WTC11 (cell line): Measurements from ENCODE around the gene ENTREP1. TPM values are rescaled to one million over a fixed set of nuclear protein-coding genes. Genes with fewer than 3 reads are reported as not detected.

Experiments used
- ATAC-seq: fragments of 200-7000 bp; cut with Tn5 transposase; 2 replicates; pipeline ENCODE4 v1.10.0; 2021; ENCODE audit warnings: mild to moderate bottlenecking, moderate library complexity
- CTCF ChIA-PET: fragments of 300-600 bp; sonication (Branson Sonifier 250); formaldehyde crosslinking; loops from one replicate; lab custom pipeline; 2021; ENCODE audit warnings: antibody characterized with exemption; lab: Charles Lee
- POLR2A ChIA-PET: fragments of 350-600 bp; sonication (Branson Sonifier 250); formaldehyde crosslinking; loops from one replicate; lab custom pipeline; 2021; ENCODE audit warnings: antibody characterized with exemption; lab: Charles Lee
- DNase-seq: peaks from one replicate; pipeline ENCODE4 v3.0.0; 2021; ENCODE audit warnings: low spot score
- H3K27ac Mint-ChIP-seq: 2 replicates; pipeline ENCODE4 v1.8.0; 2021; ENCODE audit warnings: mixed read lengths
- H3K27me3 Mint-ChIP-seq: 2 replicates; pipeline ENCODE4 v1.8.0; 2021; ENCODE audit warnings: low read depth, mild to moderate bottlenecking, moderate library complexity, mixed read lengths
- H3K36me3 Mint-ChIP-seq: 2 replicates; pipeline ENCODE4 v1.8.0; 2021; ENCODE audit warnings: mixed read lengths
- H3K4me1 Mint-ChIP-seq: 2 replicates; pipeline ENCODE4 v1.8.0; 2022; ENCODE audit warnings: mixed read lengths
- H3K4me3 Mint-ChIP-seq: 2 replicates; pipeline ENCODE4 v1.8.0; 2021; ENCODE audit warnings: mild to moderate bottlenecking, moderate library complexity, mixed read lengths
- H3K9me3 Mint-ChIP-seq: 2 replicates; pipeline ENCODE4 v1.8.0; 2021; ENCODE audit warnings: mixed read lengths
- CTCF ChIP-seq: fragments of 200-600 bp; IDR thresholded peaks from 2 replicates; pipeline ENCODE4 v1.8.0; 2022; ENCODE audit warnings: antibody characterized with exemption
- ESRRA ChIP-seq: sonication (generic); formaldehyde crosslinking; IDR thresholded peaks from 2 replicates; pipeline ENCODE4 v1.8.1; 2022; ENCODE audit warnings: mild to moderate bottlenecking, missing genetic modification reagents, borderline replicate concordance
- ETV6 ChIP-seq: sonication (generic); formaldehyde crosslinking; IDR thresholded peaks from 2 replicates; pipeline ENCODE4 v1.8.1; 2022; ENCODE audit warnings: mild to moderate bottlenecking, missing genetic modification reagents
- FOXJ3 ChIP-seq: sonication (generic); formaldehyde crosslinking; IDR thresholded peaks from 2 replicates; pipeline ENCODE4 v1.9.0; 2021; ENCODE audit warnings: missing genetic modification reagents, mild to moderate bottlenecking, borderline replicate concordance
- FOXP1 ChIP-seq: sonication (generic); formaldehyde crosslinking; IDR thresholded peaks from 2 replicates; pipeline ENCODE4 v1.8.0; 2022; ENCODE audit warnings: missing genetic modification reagents, mild to moderate bottlenecking, moderate library complexity, borderline replicate concordance
- GABPB1 ChIP-seq: sonication (generic); formaldehyde crosslinking; IDR thresholded peaks from 2 replicates; pipeline ENCODE4 v1.8.1; 2023; ENCODE audit warnings: mild to moderate bottlenecking, missing genetic modification reagents
- JAZF1 ChIP-seq: fragments of 250-450 bp; sonication (Bioruptor Pico); IDR thresholded peaks from 2 replicates; pipeline ENCODE4 v1.9.0; 2021; ENCODE audit warnings: moderate library complexity, mild to moderate bottlenecking, inconsistent platforms
- KAT7 ChIP-seq: sonication (generic); formaldehyde crosslinking; IDR thresholded peaks from 2 replicates; pipeline ENCODE4 v1.8.1; 2023; ENCODE audit warnings: missing genetic modification reagents, mild to moderate bottlenecking, borderline replicate concordance
- MYBL2 ChIP-seq: sonication (generic); formaldehyde crosslinking; IDR thresholded peaks from 2 replicates; pipeline ENCODE4 v1.8.1; 2023; ENCODE audit warnings: mild to moderate bottlenecking, moderate library complexity, missing genetic modification reagents
- SMAD4 ChIP-seq: sonication (generic); formaldehyde crosslinking; IDR thresholded peaks from 2 replicates; pipeline ENCODE4 v1.8.0; 2022; ENCODE audit warnings: mild to moderate bottlenecking, missing genetic modification reagents
- STAT6 ChIP-seq: sonication (generic); formaldehyde crosslinking; conservative IDR thresholded peaks from 2 replicates; pipeline ENCODE4 v1.8.1; 2023; ENCODE audit warnings: mild to moderate bottlenecking, low read depth, missing genetic modification reagents, moderate library complexity
- TEAD4 ChIP-seq: sonication (generic); formaldehyde crosslinking; IDR thresholded peaks from 2 replicates; pipeline ENCODE4 v1.8.0; 2022; ENCODE audit warnings: mild to moderate bottlenecking, missing genetic modification reagents
- ZBTB21 ChIP-seq: sonication (generic); formaldehyde crosslinking; IDR thresholded peaks from 2 replicates; pipeline ENCODE4 v1.8.1; 2023; ENCODE audit warnings: mild to moderate bottlenecking, missing genetic modification reagents, borderline replicate concordance
- ZNF121 ChIP-seq: sonication (generic); formaldehyde crosslinking; IDR thresholded peaks from 2 replicates; pipeline ENCODE4 v1.8.0; 2023; ENCODE audit warnings: missing genetic modification reagents
- ZNF263 ChIP-seq: sonication (generic); formaldehyde crosslinking; IDR thresholded peaks from 2 replicates; pipeline ENCODE4 v1.8.1; 2022; ENCODE audit warnings: low read depth, mild to moderate bottlenecking, moderate library complexity, missing genetic modification reagents
- total RNA-seq: library from RNA; stranded (reverse); gene quantifications from 3 replicates; pipeline ENCODE4 v1.2.3, GENCODE V29; 2021
- TF ChIP-seq, protein P1 (sequence below): sonication (generic); formaldehyde crosslinking; IDR thresholded peaks from 2 replicates; pipeline ENCODE4 v1.8.1; 2023; ENCODE audit warnings: mild to moderate bottlenecking, moderate library complexity, missing genetic modification reagents
- TF ChIP-seq, protein P2 (sequence below): sonication (generic); formaldehyde crosslinking; IDR thresholded peaks from 2 replicates; pipeline ENCODE4 v1.8.1; 2023; ENCODE audit warnings: mild to moderate bottlenecking, missing genetic modification reagents
- TF ChIP-seq, protein P3 (sequence below): sonication (generic); formaldehyde crosslinking; IDR thresholded peaks from 2 replicates; pipeline ENCODE4 v1.8.0; 2022; ENCODE audit warnings: mild to moderate bottlenecking, missing genetic modification reagents

Gene ENTREP1
- total RNA-seq, 1 experiment from 2014 or later: 22.4 TPM

DNA sequence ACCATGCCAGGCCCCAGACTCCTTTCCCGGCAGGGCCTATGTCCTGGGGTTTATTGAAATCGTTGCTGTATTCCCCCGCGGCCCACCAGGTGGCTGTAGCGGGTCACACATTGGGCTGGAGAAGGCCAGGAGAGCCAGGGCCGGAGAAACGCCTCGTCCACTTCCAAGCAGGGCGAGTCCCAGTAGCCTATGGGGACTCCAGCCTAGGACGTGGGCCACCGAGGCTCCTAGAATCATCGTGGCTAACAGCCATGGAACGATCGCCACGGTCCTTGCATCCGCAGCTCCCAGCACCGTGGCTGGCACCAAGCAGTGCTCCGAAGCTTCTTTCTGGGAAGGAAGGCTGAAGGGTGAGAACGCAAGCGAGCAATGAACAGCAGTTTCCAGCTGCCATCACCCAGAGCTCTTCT is 87.7 kb downstream of the ENTREP1 start:
- ChIA-PET POLR2A (no interaction called here), CTCF (interaction anchor here (0.6 to 1.8 kb wide), 8 partner anchors 10 to 519 kb away, joined by 3 to 15 read pairs (median 4); no protein-coding TSS in a partner anchor)
- Mint-ChIP-seq H3K36me3 (0 out of 2 replicates have a peak, but pooled peaks cover 2% of the 10 kb centered on the region), H3K4me3 (no peak overlapping the region), H3K9me3 (no peaks in the 10 kb centered on the region), H3K4me1 (peaks cover 46% of the 10 kb centered on the region), H3K27ac (no peak overlapping the region), H3K27me3 (no peaks in the 10 kb centered on the region; the same call in 1 of the 2 replicates)
- TF ChIP-seq TEAD4 (no peak), FOXJ3 (CRISPR knock-in tag) (no peak), FOXP1 (peak; percentile 57; the same call in 1 of the 2 replicates), ZNF121 (CRISPR knock-in tag) (peak; percentile 85), ZBTB21 (CRISPR knock-in tag) (no peak), ZNF263 (CRISPR knock-in tag) (no peak), CTCF (peak; percentile 53)
- TF ChIP-seq, protein P1, sequence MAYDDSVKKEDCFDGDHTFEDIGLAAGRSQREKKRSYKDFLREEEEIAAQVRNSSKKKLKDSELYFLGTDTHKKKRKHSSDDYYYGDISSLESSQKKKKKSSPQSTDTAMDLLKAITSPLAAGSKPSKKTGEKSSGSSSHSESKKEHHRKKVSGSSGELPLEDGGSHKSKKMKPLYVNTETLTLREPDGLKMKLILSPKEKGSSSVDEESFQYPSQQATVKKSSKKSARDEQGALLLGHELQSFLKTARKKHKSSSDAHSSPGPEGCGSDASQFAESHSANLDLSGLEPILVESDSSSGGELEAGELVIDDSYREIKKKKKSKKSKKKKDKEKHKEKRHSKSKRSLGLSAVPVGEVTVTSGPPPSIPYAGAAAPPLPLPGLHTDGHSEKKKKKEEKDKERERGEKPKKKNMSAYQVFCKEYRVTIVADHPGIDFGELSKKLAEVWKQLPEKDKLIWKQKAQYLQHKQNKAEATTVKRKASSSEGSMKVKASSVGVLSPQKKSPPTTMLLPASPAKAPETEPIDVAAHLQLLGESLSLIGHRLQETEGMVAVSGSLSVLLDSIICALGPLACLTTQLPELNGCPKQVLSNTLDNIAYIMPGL (CRISPR knock-in tag): peak; percentile 14; the same call in 1 of the 2 replicates
- TF ChIP-seq, protein P2, sequence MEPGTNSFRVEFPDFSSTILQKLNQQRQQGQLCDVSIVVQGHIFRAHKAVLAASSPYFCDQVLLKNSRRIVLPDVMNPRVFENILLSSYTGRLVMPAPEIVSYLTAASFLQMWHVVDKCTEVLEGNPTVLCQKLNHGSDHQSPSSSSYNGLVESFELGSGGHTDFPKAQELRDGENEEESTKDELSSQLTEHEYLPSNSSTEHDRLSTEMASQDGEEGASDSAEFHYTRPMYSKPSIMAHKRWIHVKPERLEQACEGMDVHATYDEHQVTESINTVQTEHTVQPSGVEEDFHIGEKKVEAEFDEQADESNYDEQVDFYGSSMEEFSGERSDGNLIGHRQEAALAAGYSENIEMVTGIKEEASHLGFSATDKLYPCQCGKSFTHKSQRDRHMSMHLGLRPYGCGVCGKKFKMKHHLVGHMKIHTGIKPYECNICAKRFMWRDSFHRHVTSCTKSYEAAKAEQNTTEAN (CRISPR knock-in tag): no peak
- TF ChIP-seq, protein P3, sequence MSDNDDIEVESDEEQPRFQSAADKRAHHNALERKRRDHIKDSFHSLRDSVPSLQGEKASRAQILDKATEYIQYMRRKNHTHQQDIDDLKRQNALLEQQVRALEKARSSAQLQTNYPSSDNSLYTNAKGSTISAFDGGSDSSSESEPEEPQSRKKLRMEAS: peak; percentile 52; the same call in 1 of the 2 replicates
- DNase-seq (peak; percentile 90), ATAC-seq (peak; percentile 97)

DNA sequence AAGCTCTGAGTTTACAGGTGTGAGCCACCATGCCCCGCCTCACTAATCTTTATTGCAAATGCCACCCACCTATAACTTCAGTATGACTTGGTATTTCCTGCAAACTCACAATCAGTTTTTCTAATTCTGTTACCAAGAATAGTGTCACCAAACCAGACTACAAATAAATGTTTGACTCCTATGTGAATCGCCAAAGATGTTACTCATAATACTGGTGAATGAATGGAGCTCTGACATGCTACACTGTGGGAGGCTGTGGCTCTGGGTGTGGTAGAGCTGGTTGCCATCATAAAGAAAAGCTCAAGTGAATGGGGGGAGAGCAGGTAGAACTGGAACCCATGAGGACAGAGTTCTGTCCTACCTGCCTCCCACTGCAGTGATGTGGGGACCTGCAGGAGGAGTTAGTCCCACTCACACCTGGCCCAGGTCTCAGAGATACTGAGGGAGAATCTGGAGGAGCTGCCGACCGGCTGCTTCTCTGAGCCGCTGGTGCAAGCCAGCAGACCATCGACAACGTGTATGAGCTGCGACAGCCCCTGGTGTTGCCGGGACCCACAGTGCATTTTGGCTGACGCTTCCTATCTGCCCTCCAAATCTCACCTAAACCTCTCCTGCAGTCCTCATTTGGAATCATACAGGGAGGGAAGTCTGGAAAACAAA is 95.7 kb downstream of the ENTREP1 start:
- DNase-seq: no peak
- peaks cover 27% of the 10 kb centered on the region for H3K36me3 Mint-ChIP-seq
- H3K9me3 Mint-ChIP-seq: peaks cover 27% of the 10 kb centered on the region
- TF ChIP-seq JAZF1 (CRISPR knock-in tag) (no peak), GABPB1 (CRISPR knock-in tag) (no peak)
- no peak overlapping the region for H3K27ac Mint-ChIP-seq
- H3K27me3 Mint-ChIP-seq: peaks cover 8% of the 10 kb centered on the region; the same call in 1 of the 2 replicates
- no peak overlapping the region for H3K4me3 Mint-ChIP-seq
- H3K4me1 Mint-ChIP-seq: peaks cover 8% of the 10 kb centered on the region; the same call in 1 of the 2 replicates
- ChIA-PET POLR2A (no interaction called here), CTCF (interaction anchor here (2.0 to 5.5 kb wide), 4 partner anchors 114 to 197 kb away, joined by 5 to 65 read pairs (median 10); no protein-coding TSS in a partner anchor)
- ATAC-seq: no peak

GRCh38 chr9:69421908-69422801 is 97.1 kb downstream of the ENTREP1 start:
- peaks cover 30% of the 10 kb centered on the region for H3K36me3 Mint-ChIP-seq
- peaks cover 32% of the 10 kb centered on the region for H3K9me3 Mint-ChIP-seq
- H3K4me1 Mint-ChIP-seq: peaks cover 11% of the 10 kb centered on the region
- CTCF ChIA-PET: interaction anchor here (0.8 to 5.5 kb wide), 22 partner anchors 9 to 509 kb away, joined by 3 to 65 read pairs (median 5); partner anchors contain the start of gene APBA1
- peak; percentile 86 for ATAC-seq
- DNase-seq: peak; percentile 69
- POLR2A ChIA-PET: interaction anchor here (0.6 to 1.0 kb wide), 2 partner anchors 126 to 387 kb away, joined by 3 read pairs; no protein-coding TSS in a partner anchor
- peaks cover 8% of the 10 kb centered on the region; the same call in 1 of the 2 replicates for H3K27me3 Mint-ChIP-seq
- no peak overlapping the region for H3K4me3 Mint-ChIP-seq
- no peak overlapping the region for H3K27ac Mint-ChIP-seq
- TF ChIP-seq FOXJ3 (CRISPR knock-in tag) (no peak), ETV6 (no peak), STAT6 (no peak), ESRRA (CRISPR knock-in tag) (no peak), KAT7 (CRISPR knock-in tag) (no peak), SMAD4 (no peak), MYBL2 (CRISPR knock-in tag) (no peak)
- TF ChIP-seq, protein P2 (CRISPR knock-in tag): peak; percentile 69
